Right lobe of liver (tissue), 6 donors: ENCODE measurements around the gene PEAK1. TPM values are rescaled to one million over a fixed set of nuclear protein-coding genes. Genes with fewer than 3 reads are reported as not detected.

Experiments used
- ATAC-seq, 4 donors: fragments of 200-7000 bp; cut with Tn5 transposase; one replicate each; pipeline ENCODE4 v1.9.1; 2020; ENCODE audit warnings: mild to moderate bottlenecking in 4 of 4, moderate library complexity in 4 of 4
- DNase-seq, 3 donors: peaks; one replicate each; pipeline ENCODE4 v3.0.0-alpha.2; 2020
- H3K27ac ChIP-seq, 3 donors: fragments of 200-600 bp; one replicate each; pipeline ENCODE4 v1.8.0; 2022
- H3K27me3 ChIP-seq, 2 donors: fragments of 200-600 bp; one replicate each; pipeline ENCODE4 v1.8.0; 2022
- H3K36me3 ChIP-seq, 4 donors: fragments of 200-600 bp; sonication (generic) in 1 of 4; one replicate each; pipeline versions ENCODE4 v1.5.1 to v1.8.0; 2017 to 2022; ENCODE audit warnings: control low read depth in 1 of 4
- H3K4me1 ChIP-seq, 4 donors: fragments of 200-600 bp; sonication (generic) in 1 of 4; one replicate each; pipeline versions ENCODE4 v1.5.1 to v1.8.0; 2017 to 2022; ENCODE audit warnings: control low read depth in 1 of 4
- H3K4me3 ChIP-seq, 3 donors: fragments of 200-600 bp; one replicate each; pipeline ENCODE4 v1.8.0; 2022
- H3K9me3 ChIP-seq, 4 donors: fragments of 200-600 bp; sonication (generic) in 1 of 4; one replicate each; pipeline versions ENCODE4 v1.5.1 to v1.8.0; 2017 to 2022; ENCODE audit warnings: control low read depth in 1 of 4
- POLR2A ChIP-seq: fragments of 450-650 bp; IDR thresholded peaks from one replicate; pipeline ENCODE4 v1.6.1; 2017; ENCODE audit warnings: antibody characterized with exemption, mild to moderate bottlenecking
- WGBS: methylation state at CpG from one replicate; pipeline ENCODE4 v1.1.6; 2018; ENCODE audit warnings: low coverage, low lambda C conversion rate; ENCODE audit not compliant: insufficient coverage; ENCODE audit errors: missing lambda C conversion rate; 5-methylcytosine and 5-hydroxymethylcytosine counted together
- intact Hi-C, 2 donors: fragments of 100-400 bp; cut with DNase I; formaldehyde crosslinking; loops; one replicate each; pipeline versions ENCODE4 v1.11.2 to v1.14.1; 2022
- total RNA-seq, 6 experiments: library from RNA; depleted of rRNA in 2 of 6; stranded (reverse); fragments of >200 nt in 2 of 6; fragmentation: NEBNext Ultra II Directional in 3 of 6; extraction: Animal tissue kit (Norgen Biotek cat#: 25700) in 3 of 6; gene quantifications; one replicate each; pipeline versions ENCODE4 v1.1.0 to v1.2.4, GENCODE V29; 2016 to 2023
- TF ChIP-seq, protein P1 (sequence below), 4 donors: fragments of 200-600 bp in 3 of 4; fragments of 450-650 bp in 1 of 4; IDR thresholded peaks; one replicate each; pipeline versions ENCODE4 v1.5.1 to v1.8.0; 2016 to 2022; ENCODE audit warnings: antibody characterized with exemption in 4 of 4, mild to moderate bottlenecking in 2 of 4
- donor health status: DM: no; HTN: yes; CAD: no.
- donor health status: DM: no; HTN: no; CAD: no.
- donor health status: DM: no; HTN: no; CAD: no.
- donor health status: DM: no; HTN: yes; CAD: no.
- donor health status: DM: no; HTN: yes; CAD: no.

The PEAK1 gene
- total RNA-seq, 6 experiments from 2014 or later, result 5.9 to 18.4 (median 10.1) TPM

DNA sequence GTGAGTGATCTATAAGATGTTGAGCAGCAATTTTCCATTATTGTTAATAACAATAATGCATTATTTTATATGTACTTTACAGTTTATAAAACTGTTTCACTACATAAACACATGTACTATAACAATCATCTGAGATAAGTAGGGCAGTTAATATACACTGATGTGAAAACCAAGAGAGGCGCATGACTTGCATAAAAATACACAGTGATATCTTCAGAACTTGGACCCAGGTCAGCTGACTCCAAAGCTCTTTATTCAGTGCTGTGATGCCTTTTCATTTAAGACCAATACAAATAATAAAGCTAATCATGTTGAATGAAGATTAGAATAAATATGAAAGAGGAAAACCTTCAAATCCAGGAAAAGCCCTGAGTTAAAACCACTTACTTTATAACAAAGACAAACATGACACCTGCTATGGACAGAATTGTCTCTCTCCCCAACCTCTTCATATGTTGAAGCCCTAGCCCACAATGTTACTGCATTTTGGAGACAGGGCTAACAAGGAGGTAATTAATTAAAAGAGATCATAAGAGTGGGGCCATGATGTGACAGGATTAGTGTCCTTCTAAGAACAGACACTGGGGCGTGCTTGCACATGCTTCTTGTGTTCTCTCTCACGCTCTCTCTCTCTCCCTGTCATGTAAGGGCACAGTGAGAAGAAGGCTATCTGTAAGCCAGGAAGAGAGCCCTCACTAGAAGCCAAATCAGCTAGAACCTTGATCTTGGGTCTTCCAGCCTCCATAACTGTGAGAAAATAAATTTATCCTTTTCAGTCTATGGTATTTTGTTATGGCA lies 293.2 kb downstream of the PEAK1 start:
- intact Hi-C loops, result no loop called here
- WGBS, result 89% methylated on average over 3 of the region's 3 CpGs

DNA sequence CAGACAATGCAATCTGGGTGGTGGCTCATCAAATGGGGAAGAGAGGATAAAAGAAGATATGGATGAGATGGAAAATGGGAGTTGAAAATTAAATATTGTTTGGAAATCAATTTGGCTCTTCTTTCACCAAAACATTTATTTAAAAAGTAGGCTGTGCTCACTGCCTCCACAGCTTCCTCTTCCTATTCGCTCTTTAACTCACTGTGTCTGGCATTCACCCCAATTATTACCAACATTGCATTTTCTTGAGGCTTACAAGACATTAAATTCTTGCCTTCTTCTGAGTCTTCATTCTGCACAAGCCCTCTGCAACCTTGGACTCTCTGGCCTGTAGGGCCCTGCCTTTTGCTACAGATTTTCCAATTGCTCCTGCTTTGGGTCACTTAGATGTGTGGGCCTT lies 296.1 kb downstream of the PEAK1 start:
- peak in 1 of 4 donors; percentile 23 for ATAC-seq
- intact Hi-C loops, result no loop called here

More for the DNA sequence above, 293.2 kb downstream of the PEAK1 start:
- Histone ChIP-seq H3K4me1 (no peaks in the 10 kb centered on the region), H3K27me3 (no peaks in the 10 kb centered on the region), H3K4me3 (no peak overlapping the region), H3K27ac (no peak overlapping the region), H3K36me3 (no peaks in the 10 kb centered on the region), H3K9me3 (no peaks in the 10 kb centered on the region)
- no peak for TF ChIP-seq POLR2A
- TF ChIP-seq, protein P1, sequence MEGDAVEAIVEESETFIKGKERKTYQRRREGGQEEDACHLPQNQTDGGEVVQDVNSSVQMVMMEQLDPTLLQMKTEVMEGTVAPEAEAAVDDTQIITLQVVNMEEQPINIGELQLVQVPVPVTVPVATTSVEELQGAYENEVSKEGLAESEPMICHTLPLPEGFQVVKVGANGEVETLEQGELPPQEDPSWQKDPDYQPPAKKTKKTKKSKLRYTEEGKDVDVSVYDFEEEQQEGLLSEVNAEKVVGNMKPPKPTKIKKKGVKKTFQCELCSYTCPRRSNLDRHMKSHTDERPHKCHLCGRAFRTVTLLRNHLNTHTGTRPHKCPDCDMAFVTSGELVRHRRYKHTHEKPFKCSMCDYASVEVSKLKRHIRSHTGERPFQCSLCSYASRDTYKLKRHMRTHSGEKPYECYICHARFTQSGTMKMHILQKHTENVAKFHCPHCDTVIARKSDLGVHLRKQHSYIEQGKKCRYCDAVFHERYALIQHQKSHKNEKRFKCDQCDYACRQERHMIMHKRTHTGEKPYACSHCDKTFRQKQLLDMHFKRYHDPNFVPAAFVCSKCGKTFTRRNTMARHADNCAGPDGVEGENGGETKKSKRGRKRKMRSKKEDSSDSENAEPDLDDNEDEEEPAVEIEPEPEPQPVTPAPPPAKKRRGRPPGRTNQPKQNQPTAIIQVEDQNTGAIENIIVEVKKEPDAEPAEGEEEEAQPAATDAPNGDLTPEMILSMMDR (IDR thresholded peaks at IDR 0.05), result no peak
- DNase-seq (no peak), ATAC-seq (no peak)

DNA sequence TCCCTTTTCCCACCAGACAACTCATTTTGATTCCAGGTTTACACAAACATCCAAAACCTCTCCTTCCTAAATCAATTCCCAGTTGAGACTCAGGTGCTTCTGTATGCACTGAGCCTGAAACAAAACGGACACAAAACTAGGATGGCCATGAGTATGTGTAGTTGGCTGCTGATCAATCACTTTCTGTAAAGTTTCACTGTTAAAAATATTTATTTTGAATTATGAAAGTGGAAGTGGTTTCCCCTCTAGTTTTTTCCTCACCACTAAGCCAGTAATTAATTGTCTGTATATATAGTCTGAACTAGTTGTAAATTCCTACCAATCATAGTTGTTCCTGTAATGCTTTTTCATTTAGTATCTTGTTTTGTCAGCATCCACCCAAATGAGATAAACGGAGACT lies 297.3 kb downstream of the PEAK1 start:
- Histone ChIP-seq H3K4me1 (no peaks in the 10 kb centered on the region), H3K27me3 (no peaks in the 10 kb centered on the region), H3K4me3 (no peak overlapping the region), H3K27ac (no peak overlapping the region), H3K9me3 (no peaks in the 10 kb centered on the region), H3K36me3 (no peaks in the 10 kb centered on the region)
- no peak for DNase-seq
- intact Hi-C loops, result no loop called here
- TF ChIP-seq, protein P1 (IDR thresholded peaks at IDR 0.05), result no peak
- TF ChIP-seq POLR2A, result no peak
- ATAC-seq, result no peak
- WGBS, result 46% methylated on average over 2 of the region's 2 CpGs

More for the DNA sequence above, 296.1 kb downstream of the PEAK1 start:
- TF ChIP-seq, protein P1 (IDR thresholded peaks at IDR 0.05), result no peak
- TF ChIP-seq POLR2A, result no peak
- no peaks in the 10 kb centered on the region for H3K9me3 ChIP-seq
- DNase-seq, result no peak
- no peaks in the 10 kb centered on the region for H3K27me3 ChIP-seq
- no peaks in the 10 kb centered on the region for H3K4me1 ChIP-seq
- H3K4me3 ChIP-seq, result no peak overlapping the region
- H3K36me3 ChIP-seq, result no peaks in the 10 kb centered on the region
- no peak overlapping the region for H3K27ac ChIP-seq
- 88% methylated on average over 1 of the region's 1 CpG for WGBS

DNA sequence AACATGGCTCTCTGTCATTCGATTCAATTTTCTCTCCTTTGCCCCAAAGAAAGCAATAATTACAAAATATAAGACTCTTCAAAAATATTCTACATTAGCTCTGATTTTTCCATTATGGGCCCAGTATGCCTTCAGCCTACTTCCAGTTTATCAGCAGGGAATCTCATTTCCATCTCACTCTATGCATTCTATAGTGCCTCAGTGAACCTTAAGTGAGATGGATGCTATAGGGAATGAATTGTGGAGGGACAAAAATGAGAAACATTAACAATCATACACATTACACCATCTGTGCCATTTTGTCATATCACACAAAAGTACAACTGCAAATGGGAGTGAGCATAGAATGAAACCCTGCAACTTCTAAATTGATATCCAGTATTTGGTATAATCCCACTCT lies 298.3 kb downstream of the PEAK1 start:
- intact Hi-C loops, result no loop called here
- ATAC-seq (no peak), DNase-seq (no peak)
- WGBS, result 100% methylated on average over 1 of the region's 1 CpG
- H3K27ac ChIP-seq, result no peak overlapping the region
- no peaks in the 10 kb centered on the region for H3K4me1 ChIP-seq
- no peak overlapping the region for H3K4me3 ChIP-seq
- H3K36me3 ChIP-seq, result no peaks in the 10 kb centered on the region
- no peaks in the 10 kb centered on the region for H3K27me3 ChIP-seq
- no peak for TF ChIP-seq POLR2A
- TF ChIP-seq, protein P1 (IDR thresholded peaks at IDR 0.05), result no peak
- H3K9me3 ChIP-seq, result no peaks in the 10 kb centered on the region
